A673 (cell line): ENCODE results near the gene JAKMIP1.

ENCODE experiments used
- CTCF ChIP-seq: fragments of 300-800, 200-600 bp; sonication (generic); conservative IDR thresholded peaks from 2 replicates; pipeline ENCODE4 v1.5.1; 2017; ENCODE audit warnings: low read depth, mild to moderate bottlenecking, antibody characterized with exemption, low read length, moderate library complexity, mixed read lengths
- EZH2 ChIP-seq: fragments of 200-600 bp; sonication (generic); IDR thresholded peaks from 2 replicates; pipeline ENCODE4 v1.6.1; 2017; ENCODE audit warnings: borderline replicate concordance, low read depth, mild to moderate bottlenecking, mixed read lengths, antibody characterized with exemption, low read length; ENCODE audit not compliant: poor library complexity, severe bottlenecking

GRCh38 chr4:6092971-6093370, 107.4 kb downstream of the JAKMIP1 start:
- no peak for TF ChIP-seq CTCF
- no peak for TF ChIP-seq EZH2
